ENCODE data around the gene WDR45B.

DNA sequence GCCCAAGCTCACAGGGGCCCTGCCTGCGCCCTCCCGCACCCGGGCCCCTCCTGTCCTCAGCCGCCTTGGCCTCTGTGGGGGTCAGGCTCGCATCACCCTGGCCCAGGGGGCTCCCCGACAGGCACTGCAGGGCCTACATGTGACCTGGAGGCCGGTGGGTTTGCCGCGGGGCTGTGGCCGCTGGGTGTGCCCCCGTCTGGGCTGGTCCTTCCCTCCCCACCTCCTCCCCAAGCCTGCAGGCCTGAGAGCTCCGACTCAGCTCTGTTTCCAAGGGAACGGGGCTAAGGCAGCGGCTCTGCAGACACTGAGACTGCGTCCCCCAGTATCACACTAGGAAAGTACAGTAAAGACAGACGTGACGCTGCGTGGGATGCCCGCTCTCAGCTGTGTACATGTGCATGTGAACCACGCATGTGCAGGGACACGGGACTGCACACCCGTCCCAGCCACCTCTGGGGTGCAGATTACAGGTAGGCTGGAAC lies 16.5 kb upstream of the WDR45B start:
- TF ChIP-seq, protein P1, sequence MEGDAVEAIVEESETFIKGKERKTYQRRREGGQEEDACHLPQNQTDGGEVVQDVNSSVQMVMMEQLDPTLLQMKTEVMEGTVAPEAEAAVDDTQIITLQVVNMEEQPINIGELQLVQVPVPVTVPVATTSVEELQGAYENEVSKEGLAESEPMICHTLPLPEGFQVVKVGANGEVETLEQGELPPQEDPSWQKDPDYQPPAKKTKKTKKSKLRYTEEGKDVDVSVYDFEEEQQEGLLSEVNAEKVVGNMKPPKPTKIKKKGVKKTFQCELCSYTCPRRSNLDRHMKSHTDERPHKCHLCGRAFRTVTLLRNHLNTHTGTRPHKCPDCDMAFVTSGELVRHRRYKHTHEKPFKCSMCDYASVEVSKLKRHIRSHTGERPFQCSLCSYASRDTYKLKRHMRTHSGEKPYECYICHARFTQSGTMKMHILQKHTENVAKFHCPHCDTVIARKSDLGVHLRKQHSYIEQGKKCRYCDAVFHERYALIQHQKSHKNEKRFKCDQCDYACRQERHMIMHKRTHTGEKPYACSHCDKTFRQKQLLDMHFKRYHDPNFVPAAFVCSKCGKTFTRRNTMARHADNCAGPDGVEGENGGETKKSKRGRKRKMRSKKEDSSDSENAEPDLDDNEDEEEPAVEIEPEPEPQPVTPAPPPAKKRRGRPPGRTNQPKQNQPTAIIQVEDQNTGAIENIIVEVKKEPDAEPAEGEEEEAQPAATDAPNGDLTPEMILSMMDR (IDR thresholded peaks at IDR 0.05; ENCODE audit: poor library complexity) = no peak
- no peak for TF ChIP-seq EZH2 (IDR thresholded peaks at IDR 0.05; ENCODE audit: borderline replicate concordance)

Measured in hepatocyte (in vitro differentiated cells).